Measurements from ENCODE around the gene COL9A3. TPM values are rescaled to one million over a fixed set of nuclear protein-coding genes. Genes with fewer than 3 reads are reported as not detected.
A peak's percentile ranks its signal among the peaks of the same experiment; 100 is the strongest.

The COL9A3 gene
- total and polyA plus RNA-seq, 8 donors: 1.7 to 183 (median 9.5) TPM

DNA sequence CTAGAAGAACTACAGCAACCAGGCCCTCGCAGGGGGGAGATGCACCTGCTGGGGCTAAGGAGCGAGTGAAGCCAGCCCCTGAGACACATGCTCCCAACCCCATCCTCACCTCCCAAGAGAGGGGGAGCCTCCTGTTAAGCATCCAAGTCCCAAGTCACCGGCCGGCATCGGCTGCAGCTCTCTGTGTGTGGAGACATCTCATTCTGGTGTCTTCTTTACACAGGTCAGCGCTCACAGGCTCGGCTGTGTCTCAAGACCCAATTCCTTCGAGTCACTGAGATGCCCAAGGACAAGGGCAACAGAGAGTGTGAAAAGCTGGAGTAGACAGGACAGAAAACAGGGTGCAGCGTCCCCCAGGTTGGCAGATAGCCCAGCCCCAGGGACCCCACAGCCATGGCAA, 41.6 kb upstream of the COL9A3 start:
- Histone ChIP-seq H3K4me1 (no peaks in the 10 kb centered on the region), H3K36me3 (no peaks in the 10 kb centered on the region), H3K9me3 (no peaks in the 10 kb centered on the region), H3K27me3 (no peaks in the 10 kb centered on the region), H3K27ac (no peak overlapping the region), H3K4me3 (no peak overlapping the region)
- FAIRE-seq: no peak
- TF ChIP-seq, protein P1, sequence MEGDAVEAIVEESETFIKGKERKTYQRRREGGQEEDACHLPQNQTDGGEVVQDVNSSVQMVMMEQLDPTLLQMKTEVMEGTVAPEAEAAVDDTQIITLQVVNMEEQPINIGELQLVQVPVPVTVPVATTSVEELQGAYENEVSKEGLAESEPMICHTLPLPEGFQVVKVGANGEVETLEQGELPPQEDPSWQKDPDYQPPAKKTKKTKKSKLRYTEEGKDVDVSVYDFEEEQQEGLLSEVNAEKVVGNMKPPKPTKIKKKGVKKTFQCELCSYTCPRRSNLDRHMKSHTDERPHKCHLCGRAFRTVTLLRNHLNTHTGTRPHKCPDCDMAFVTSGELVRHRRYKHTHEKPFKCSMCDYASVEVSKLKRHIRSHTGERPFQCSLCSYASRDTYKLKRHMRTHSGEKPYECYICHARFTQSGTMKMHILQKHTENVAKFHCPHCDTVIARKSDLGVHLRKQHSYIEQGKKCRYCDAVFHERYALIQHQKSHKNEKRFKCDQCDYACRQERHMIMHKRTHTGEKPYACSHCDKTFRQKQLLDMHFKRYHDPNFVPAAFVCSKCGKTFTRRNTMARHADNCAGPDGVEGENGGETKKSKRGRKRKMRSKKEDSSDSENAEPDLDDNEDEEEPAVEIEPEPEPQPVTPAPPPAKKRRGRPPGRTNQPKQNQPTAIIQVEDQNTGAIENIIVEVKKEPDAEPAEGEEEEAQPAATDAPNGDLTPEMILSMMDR (IDR thresholded peaks at IDR 0.05): no peak
- intact Hi-C loops (cut with DNase I): no loop called here
- ATAC-seq: no peak
- WGBS, 2 donors: 59 to 85% methylated on average over 9 of the region's 9 CpGs
- DNase-seq: peak in 1 of 6 donors; percentile 55

DNA sequence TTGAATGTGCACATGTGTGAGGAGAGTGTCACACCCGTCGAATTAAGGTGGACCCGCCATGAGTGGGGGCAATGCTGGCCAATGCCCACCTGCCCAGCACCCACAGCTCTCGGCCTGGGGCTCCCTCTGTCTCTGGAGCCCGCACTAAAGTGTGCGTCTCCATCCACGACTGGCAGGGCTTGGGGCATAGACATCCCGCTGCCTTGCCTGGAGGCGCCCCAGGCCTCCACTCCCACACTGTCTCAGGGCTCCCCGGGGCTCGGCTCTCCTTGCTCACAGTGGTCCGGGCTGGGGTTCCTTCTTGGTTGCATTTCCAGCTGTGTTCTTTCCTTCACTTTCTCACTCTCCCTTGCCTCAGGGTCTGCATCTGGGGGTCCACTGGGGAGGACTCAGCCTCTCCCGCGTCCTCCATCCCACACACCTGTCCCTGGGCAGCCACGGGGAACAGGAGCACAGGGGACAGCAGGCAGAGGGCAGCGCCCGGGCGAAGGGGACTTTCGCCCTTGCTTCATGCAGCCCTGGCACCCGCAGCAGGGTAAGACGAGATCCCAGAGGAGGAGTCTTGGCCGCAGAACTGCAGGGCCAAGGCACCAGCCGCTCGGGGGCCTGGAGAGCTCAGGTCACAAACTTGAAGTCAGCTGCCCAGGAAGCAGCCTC, 40.7 kb upstream of the COL9A3 start:
- ATAC-seq (no peak), DNase-seq (peak in 1 of 6 donors; percentile 32), FAIRE-seq (no peak)
- WGBS, 2 donors: 72 to 77% methylated on average over 24 of the region's 24 CpGs
- no peak overlapping the region for H3K4me3 ChIP-seq
- H3K27me3 ChIP-seq: no peaks in the 10 kb centered on the region
- intact Hi-C loops (cut with DNase I): no loop called here
- H3K9me3 ChIP-seq: no peaks in the 10 kb centered on the region
- H3K36me3 ChIP-seq: no peaks in the 10 kb centered on the region
- no peaks in the 10 kb centered on the region for H3K4me1 ChIP-seq
- H3K27ac ChIP-seq: peak overlapping the region in 2 of 4 donors; percentile 48 to 58
- TF ChIP-seq, protein P1 (IDR thresholded peaks at IDR 0.05): no peak

DNA sequence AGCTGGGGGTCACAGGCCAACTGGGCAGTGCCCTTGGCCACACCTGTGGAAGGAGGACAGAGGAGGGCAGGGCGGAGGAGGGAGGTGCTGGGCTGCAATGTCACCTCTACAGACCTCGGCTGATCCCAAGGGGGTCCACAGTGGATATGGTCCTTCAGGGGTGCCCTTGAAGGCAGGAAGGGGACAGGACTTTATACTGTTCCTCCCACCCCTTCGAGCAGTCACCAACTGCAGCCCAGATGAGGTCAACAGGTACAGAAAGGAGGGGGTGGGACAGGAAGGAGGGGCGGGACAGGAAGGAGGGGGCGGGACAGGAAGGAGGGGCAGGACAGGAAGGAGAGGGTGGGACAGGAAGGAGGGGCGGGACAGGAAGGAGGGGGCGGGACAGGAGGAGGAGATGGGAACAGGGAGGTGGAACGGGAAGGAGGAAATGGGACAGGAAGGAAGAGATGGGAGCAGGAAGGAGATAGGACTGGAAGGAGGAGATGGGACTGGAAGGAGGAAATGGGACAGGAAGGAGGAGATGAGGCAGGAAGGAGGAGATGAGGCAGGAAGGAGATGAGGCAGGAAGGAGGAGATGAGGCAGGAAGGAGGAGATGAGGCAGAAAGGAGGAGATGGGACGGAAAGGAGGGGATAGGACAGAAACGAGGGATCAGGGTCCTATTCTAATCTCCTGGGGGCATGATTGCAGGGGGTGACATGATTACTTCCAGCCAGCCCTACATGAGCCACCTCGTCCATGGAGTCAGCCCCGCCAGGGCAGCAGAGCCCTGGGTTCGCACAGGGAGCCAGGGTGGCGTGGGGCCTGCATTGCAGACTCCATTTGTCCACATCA, 39.9 kb upstream of the COL9A3 start:
- DNase-seq (peak in 2 of 6 donors; percentile 42 to 47), FAIRE-seq (no peak), ATAC-seq (peak in 3 of 4 donors; percentile 35 to 60 (median 46))
- Histone ChIP-seq H3K9me3 (no peaks in the 10 kb centered on the region), H3K4me3 (no peak overlapping the region), H3K4me1 (no peaks in the 10 kb centered on the region), H3K27me3 (no peaks in the 10 kb centered on the region), H3K27ac (peak overlapping the region in 2 of 4 donors; percentile 48 to 58), H3K36me3 (no peaks in the 10 kb centered on the region)
- intact Hi-C loops (cut with DNase I): no loop called here
- WGBS, 2 donors: 60 to 62% methylated on average over 12 to 14 of the region's 14 CpGs
- TF ChIP-seq, protein P1 (IDR thresholded peaks at IDR 0.05): no peak

DNA sequence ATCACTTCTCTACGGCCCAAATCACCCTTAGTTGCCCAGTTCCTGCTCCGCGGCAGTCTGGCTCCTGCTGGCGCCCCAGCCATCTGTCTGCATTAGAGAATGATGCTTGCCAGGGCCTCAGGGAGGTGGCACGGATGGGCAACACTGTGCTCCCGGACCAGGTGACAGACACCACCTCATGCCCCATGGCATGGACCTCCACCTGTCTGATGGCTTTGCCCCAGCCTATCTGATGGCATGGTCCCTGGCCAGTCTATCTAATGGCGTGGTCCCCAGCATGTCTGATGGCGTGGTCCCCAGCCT, 39.4 kb upstream of the COL9A3 start:
- 70 to 75% methylated on average over 8 of the region's 8 CpGs for WGBS, 2 donors
- intact Hi-C loops (cut with DNase I): no loop called here
- DNase-seq (no peak), FAIRE-seq (no peak), ATAC-seq (no peak)
- TF ChIP-seq, protein P1 (IDR thresholded peaks at IDR 0.05): no peak
- Histone ChIP-seq H3K36me3 (no peaks in the 10 kb centered on the region), H3K4me3 (no peak overlapping the region), H3K27me3 (no peaks in the 10 kb centered on the region), H3K9me3 (no peaks in the 10 kb centered on the region), H3K4me1 (no peaks in the 10 kb centered on the region), H3K27ac (no peak overlapping the region)

DNA sequence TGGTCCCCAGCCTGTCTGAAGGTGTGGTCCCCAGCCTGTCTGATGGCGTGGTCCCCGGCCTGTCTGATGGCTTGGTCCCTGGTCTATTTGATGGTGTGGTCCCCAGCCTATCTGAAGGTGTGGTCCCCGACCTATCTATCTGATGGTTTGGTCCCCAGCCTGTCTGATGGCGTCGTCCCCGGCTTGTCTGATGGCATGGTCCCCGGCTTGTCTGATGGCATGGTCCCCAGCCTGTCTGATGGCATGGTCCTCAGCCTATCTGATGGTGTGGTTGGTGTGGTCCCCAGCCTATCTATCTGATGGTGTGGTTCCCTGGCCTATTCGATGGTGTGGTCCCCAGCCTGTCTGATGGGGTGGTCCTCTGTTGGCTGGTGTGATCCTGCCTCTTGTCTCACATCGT, 38.8 kb upstream of the COL9A3 start:
- Histone ChIP-seq H3K36me3 (no peaks in the 10 kb centered on the region), H3K27ac (no peak overlapping the region), H3K27me3 (no peaks in the 10 kb centered on the region), H3K9me3 (no peaks in the 10 kb centered on the region), H3K4me1 (no peaks in the 10 kb centered on the region), H3K4me3 (no peak overlapping the region)
- no peak for ATAC-seq
- intact Hi-C loops (cut with DNase I): no loop called here
- no peak for FAIRE-seq
- TF ChIP-seq, protein P1 (IDR thresholded peaks at IDR 0.05): no peak
- WGBS, 2 donors: 77 to 92% methylated on average over 9 of the region's 9 CpGs
- DNase-seq: no peak

All from pancreas (tissue), 10 donors.